ENCODE data around the gene NKX1-1. TPM values are rescaled to one million over a fixed set of nuclear protein-coding genes. Genes with fewer than 3 reads are reported as not detected.

NKX1-1 gene
- total and polyA plus RNA-seq, 12 donors = not detected

GRCh38 chr4:1412376-1413203 is 6.3 kb upstream of the NKX1-1 start:
- Histone ChIP-seq H3K4me3 (no peak overlapping the region), H3K27ac (no peak overlapping the region), H3K4me1 (replicated peaks in 1 of 2) (no peaks in the 10 kb centered on the region), H3K27me3 (peaks cover 80% of the 10 kb centered on the region), H3K36me3 (replicated peaks in 1 of 2) (no peaks in the 10 kb centered on the region), H3K9me3 (replicated peaks in 1 of 3) (no peaks in the 10 kb centered on the region)
- 47 to 61% (median 58%) methylated on average over 8 to 15 of the region's 15 CpGs for WGBS, 4 donors
- TF ChIP-seq POLR2A (IDR thresholded peaks at IDR 0.05) (no peak), CTCF (IDR thresholded peaks at IDR 0.05) (no peak)
- peak in 1 of 7 donors; percentile 24 for DNase-seq
- intact Hi-C loops (cut with DNase I) = no loop called here

- peaks cover 84% of the 10 kb centered on the region for H3K27me3 ChIP-seq
- H3K27ac ChIP-seq = no peak overlapping the region
- H3K36me3 ChIP-seq (replicated peaks in 1 of 2) = no peaks in the 10 kb centered on the region
- intact Hi-C loops (cut with DNase I) = no loop called here
- peak in 1 of 7 donors; percentile 27 for DNase-seq
- H3K4me1 ChIP-seq (replicated peaks in 1 of 2) = no peaks in the 10 kb centered on the region
- H3K9me3 ChIP-seq (replicated peaks in 1 of 3) = no peaks in the 10 kb centered on the region
- TF ChIP-seq POLR2A (IDR thresholded peaks at IDR 0.05) = no peak
- TF ChIP-seq CTCF (IDR thresholded peaks at IDR 0.05) = no peak
- no peak overlapping the region for H3K4me3 ChIP-seq
- WGBS, 4 donors = 39 to 59% (median 39%) methylated on average over 8 to 17 of the region's 17 CpGs
Observed at GRCh38 chr4:1411436-1412375, 5.5 kb upstream of the NKX1-1 start.

GRCh38 chr4:1410491-1411325 is 4.5 kb upstream of the NKX1-1 start:
- DNase-seq = peak; percentile 29 to 71 (median 67)
- H3K9me3 ChIP-seq (replicated peaks in 1 of 3) = no peaks in the 10 kb centered on the region
- no peaks in the 10 kb centered on the region for H3K4me1 ChIP-seq (replicated peaks in 1 of 2)
- no peak overlapping the region for H3K27ac ChIP-seq
- TF ChIP-seq CTCF (IDR thresholded peaks at IDR 0.05) (no peak), POLR2A (IDR thresholded peaks at IDR 0.05) (no peak)
- no peaks in the 10 kb centered on the region for H3K36me3 ChIP-seq (replicated peaks in 1 of 2)
- intact Hi-C loops (cut with DNase I) = no loop called here
- no peak overlapping the region for H3K4me3 ChIP-seq
- H3K27me3 ChIP-seq = peaks cover 86% of the 10 kb centered on the region
- 15 to 45% (median 32%) methylated on average over 19 to 48 of the region's 48 CpGs for WGBS, 4 donors
